GM21360 (cell line): ENCODE measurements around the gene ADO.
"Not testable (repeated sequence)": the region's sequence is repeated elsewhere in the genome, so short reads cannot be mapped to it uniquely, and the experiment has no call there.

Experiments used
- ATAC-seq: cut with Tn5 transposase; IDR thresholded peaks from one replicate; pipeline ENCODE4 v1.9.1; 2021; ENCODE audit warnings: mild to moderate bottlenecking, moderate library complexity; ENCODE audit not compliant: unreplicated experiment

ADO gene

GRCh38 chr10:62804356-62805230, at the start of gene ADO:
TSS of gene ADO (plus strand) at chr10:62804720. CDS start at chr10:62805060, 340 bp downstream.
- peak; percentile 84 for ATAC-seq

GRCh38 chr10:62754963-62755362, 49.6 kb upstream of the ADO start:
- ATAC-seq, result no peak

GRCh38 chr10:62755662-62756653, 48.6 kb upstream of the ADO start:
- ATAC-seq, result no peak

GRCh38 chr10:62759599-62760175, 44.8 kb upstream of the ADO start:
- ATAC-seq, result no peak

GRCh38 chr10:62760401-62760800, 44.1 kb upstream of the ADO start:
- no peak for ATAC-seq

- no peak for ATAC-seq
Observed at GRCh38 chr10:62761115-62761514, 43.4 kb upstream of the ADO start.

- no peak for ATAC-seq
Observed at GRCh38 chr10:62763155-62763554, 41.4 kb upstream of the ADO start.

- ATAC-seq, result no peak
Observed at GRCh38 chr10:62764011-62764410, 40.5 kb upstream of the ADO start.

GRCh38 chr10:62765726-62766125, 38.8 kb upstream of the ADO start:
- ATAC-seq, result no peak

- ATAC-seq, result no peak
Observed at GRCh38 chr10:62766386-62766785, 38.1 kb upstream of the ADO start.

GRCh38 chr10:62769574-62770242, 34.8 kb upstream of the ADO start:
- ATAC-seq, result peak; percentile 63

- ATAC-seq, result no peak
Observed at GRCh38 chr10:62772186-62772974, 32.1 kb upstream of the ADO start.

- ATAC-seq, result no peak
Observed at GRCh38 chr10:62778125-62778524, 26.4 kb upstream of the ADO start.

GRCh38 chr10:62779487-62780248, 24.9 kb upstream of the ADO start:
- ATAC-seq, result peak; percentile 92

GRCh38 chr10:62784537-62784936, 20.0 kb upstream of the ADO start:
- not testable (repeated sequence) for ATAC-seq

- ATAC-seq, result not testable (repeated sequence)
Observed at GRCh38 chr10:62788285-62788684, 16.2 kb upstream of the ADO start.

GRCh38 chr10:62788861-62789467, 15.6 kb upstream of the ADO start:
- ATAC-seq, result no peak

- no peak for ATAC-seq
Observed at GRCh38 chr10:62790019-62790555, 14.4 kb upstream of the ADO start.
